ENCODE data around the gene UBE2G2. TPM values are rescaled to one million over a fixed set of nuclear protein-coding genes. Genes with fewer than 3 reads are reported as not detected.
A peak's percentile ranks its signal among the peaks of the same experiment; 100 is the strongest.

UBE2G2 gene
- total and polyA plus RNA-seq, 9 donors, result 45.9 to 106 (median 70.3) TPM

DNA sequence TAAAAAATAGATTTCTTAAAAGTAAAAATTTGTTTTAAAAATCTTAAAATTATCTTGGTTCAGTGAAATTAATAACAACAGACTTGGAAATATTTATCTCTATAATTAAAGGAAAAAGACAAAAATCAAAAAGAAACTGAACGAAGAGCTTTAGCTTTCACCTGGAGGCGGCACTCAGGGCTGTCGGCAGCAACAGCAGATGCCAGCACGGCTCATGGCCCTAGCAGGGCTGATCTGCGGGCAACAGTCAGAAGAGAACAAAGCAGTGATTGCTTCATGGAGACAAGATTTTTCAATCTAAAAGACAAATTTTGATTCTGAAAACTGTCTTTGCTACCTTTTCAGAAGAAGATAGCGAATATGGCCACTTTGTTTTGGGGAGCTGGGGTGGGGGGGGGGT, 22.6 kb downstream of the UBE2G2 start:
- no peaks in the 10 kb centered on the region for H3K27me3 ChIP-seq (ENCODE audit: control insufficient read depth, insufficient read depth, low read length)
- peaks cover 37% of the 10 kb centered on the region for H3K36me3 ChIP-seq (ENCODE audit: control insufficient read depth, insufficient read depth, low read length)
- no peak overlapping the region for H3K27ac ChIP-seq (ENCODE audit: low read length)
- H3K9me3 ChIP-seq (replicated peaks; ENCODE audit: control insufficient read depth, low read depth, low read length), result peaks cover 4% of the 10 kb centered on the region
- no peak overlapping the region for H3K4me3 ChIP-seq (ENCODE audit: low read length)
- DNase-seq, result no peak
- WGBS (ENCODE audit: insufficient coverage), result 90% methylated on average over 6 of the region's 6 CpGs
- no peaks in the 10 kb centered on the region for H3K4me1 ChIP-seq (ENCODE audit: control insufficient read depth, insufficient read depth, low read length)

DNA sequence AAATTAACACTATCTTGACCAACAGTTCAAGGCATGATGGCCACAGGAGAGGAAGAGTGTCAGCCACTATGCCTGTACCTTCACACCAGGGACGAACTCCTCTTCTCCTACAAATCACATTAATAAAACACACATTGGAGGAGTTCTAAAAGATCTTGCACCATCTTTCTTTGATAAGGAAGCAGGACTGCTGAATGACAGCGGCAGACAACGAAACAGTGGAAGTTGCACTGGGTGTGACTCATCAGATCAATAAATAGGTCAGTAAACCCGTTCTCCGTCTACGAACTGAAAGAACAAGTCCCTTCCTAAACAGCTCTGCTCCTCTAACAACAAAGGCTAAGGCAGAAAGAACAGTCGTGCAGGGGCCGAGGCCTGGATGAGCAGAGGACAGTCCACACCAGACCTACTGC, 23.1 kb downstream of the UBE2G2 start:
- Histone ChIP-seq H3K36me3 (ENCODE audit: control insufficient read depth, insufficient read depth, low read length) (peaks cover 36% of the 10 kb centered on the region), H3K4me1 (ENCODE audit: control insufficient read depth, insufficient read depth, low read length) (peaks cover 3% of the 10 kb centered on the region)
- WGBS (ENCODE audit: insufficient coverage), result 100% methylated on average over 1 of the region's 8 CpGs

DNA sequence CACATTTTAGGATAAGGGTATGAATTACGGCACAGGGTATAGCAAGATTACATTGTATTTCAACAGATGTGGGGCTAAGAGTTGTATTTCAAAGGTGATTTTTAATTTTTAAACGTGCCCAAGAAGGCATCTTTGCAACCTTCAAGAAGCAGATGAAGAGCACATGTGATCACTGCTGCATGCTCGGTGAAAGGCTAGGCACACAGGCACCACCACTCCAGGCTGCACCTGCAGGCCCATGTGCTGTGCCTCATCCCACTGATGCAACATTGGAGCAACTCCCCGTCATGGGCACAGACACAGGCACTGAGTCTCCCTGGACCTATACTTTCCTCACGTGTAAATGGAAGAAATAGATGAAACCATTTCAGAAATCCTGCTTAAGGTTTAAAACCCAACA, 23.5 kb downstream of the UBE2G2 start:
- Histone ChIP-seq H3K9me3 (replicated peaks; ENCODE audit: control insufficient read depth, low read depth, low read length) (no peaks in the 10 kb centered on the region), H3K27ac (ENCODE audit: low read length) (no peak overlapping the region), H3K36me3 (ENCODE audit: control insufficient read depth, insufficient read depth, low read length) (peaks cover 35% of the 10 kb centered on the region), H3K4me1 (ENCODE audit: control insufficient read depth, insufficient read depth, low read length) (peaks cover 5% of the 10 kb centered on the region), H3K27me3 (ENCODE audit: control insufficient read depth, insufficient read depth, low read length) (no peaks in the 10 kb centered on the region), H3K4me3 (ENCODE audit: low read length) (no peak overlapping the region)
- 100% methylated on average over 3 of the region's 5 CpGs for WGBS (ENCODE audit: insufficient coverage)
- DNase-seq, result no peak

More for the DNA sequence above, 23.1 kb downstream of the UBE2G2 start:
- Histone ChIP-seq H3K9me3 (replicated peaks; ENCODE audit: control insufficient read depth, low read depth, low read length) (peaks cover 3% of the 10 kb centered on the region), H3K27ac (ENCODE audit: low read length) (no peak overlapping the region), H3K27me3 (ENCODE audit: control insufficient read depth, insufficient read depth, low read length) (no peaks in the 10 kb centered on the region), H3K4me3 (ENCODE audit: low read length) (no peak overlapping the region)
- DNase-seq, result no peak

DNA sequence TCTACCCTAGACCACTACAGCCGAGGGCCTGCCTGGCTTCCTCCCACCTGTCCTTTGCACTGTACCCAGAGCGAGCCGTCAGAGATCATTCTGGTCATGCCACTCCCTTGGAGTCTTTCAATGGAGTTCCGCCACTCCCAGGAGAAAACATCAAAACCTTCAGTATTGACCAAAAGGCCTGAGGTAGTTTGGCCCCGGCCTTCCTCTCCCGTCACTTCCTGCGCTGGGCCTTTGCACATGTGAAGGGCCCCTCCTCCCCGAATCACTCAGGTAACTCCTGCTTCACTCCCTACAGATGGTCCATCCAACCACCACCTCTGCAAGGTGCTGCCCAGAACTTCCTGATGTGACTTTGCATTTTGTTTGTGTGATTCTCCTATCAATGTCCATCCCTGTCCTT, 26.6 kb downstream of the UBE2G2 start:
- WGBS (ENCODE audit: insufficient coverage), result 96% methylated on average over 8 of the region's 8 CpGs
- no peak overlapping the region for H3K4me3 ChIP-seq (ENCODE audit: low read length)
- no peak for DNase-seq
- peaks cover 8% of the 10 kb centered on the region for H3K4me1 ChIP-seq (ENCODE audit: control insufficient read depth, insufficient read depth, low read length)
- H3K9me3 ChIP-seq (replicated peaks; ENCODE audit: control insufficient read depth, low read depth, low read length), result no peaks in the 10 kb centered on the region
- peaks cover 41% of the 10 kb centered on the region for H3K36me3 ChIP-seq (ENCODE audit: control insufficient read depth, insufficient read depth, low read length)
- H3K27me3 ChIP-seq (ENCODE audit: control insufficient read depth, insufficient read depth, low read length), result no peaks in the 10 kb centered on the region
- H3K27ac ChIP-seq (ENCODE audit: low read length), result no peak overlapping the region

DNA sequence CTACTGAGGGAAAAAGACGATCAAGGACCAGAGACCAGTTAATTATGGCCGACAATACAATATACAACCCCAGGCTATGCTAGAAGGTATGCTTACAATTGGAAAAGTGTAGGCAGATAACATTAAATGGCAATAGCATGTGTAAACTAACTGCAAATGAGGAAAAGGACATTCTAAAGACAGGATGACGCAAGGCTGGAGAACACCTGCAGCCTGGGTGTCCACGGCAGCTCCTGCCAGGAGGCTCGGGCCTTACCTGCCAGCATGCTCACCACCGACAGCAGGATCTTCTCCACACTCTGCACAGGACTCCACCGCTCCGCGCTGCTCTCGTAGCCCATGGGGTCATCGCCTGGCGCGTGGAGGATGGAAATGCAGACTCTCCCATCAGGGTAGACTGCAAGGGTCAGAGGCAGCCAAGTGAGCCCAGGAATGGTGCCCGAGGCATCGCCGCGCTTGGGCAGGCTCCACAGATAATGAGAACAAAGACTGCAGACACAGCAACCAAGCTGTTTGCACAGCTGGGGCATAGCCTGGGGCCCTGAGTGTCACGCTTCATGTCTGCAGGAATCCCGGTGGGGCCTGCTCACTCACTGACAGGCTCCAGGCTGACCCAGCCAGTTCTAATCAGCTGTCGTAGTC, 28.2 kb downstream of the UBE2G2 start:
- Histone ChIP-seq H3K9me3 (replicated peaks; ENCODE audit: control insufficient read depth, low read depth, low read length) (no peaks in the 10 kb centered on the region), H3K4me3 (ENCODE audit: low read length) (no peak overlapping the region), H3K4me1 (ENCODE audit: control insufficient read depth, insufficient read depth, low read length) (peaks cover 8% of the 10 kb centered on the region), H3K27me3 (ENCODE audit: control insufficient read depth, insufficient read depth, low read length) (no peaks in the 10 kb centered on the region), H3K36me3 (ENCODE audit: control insufficient read depth, insufficient read depth, low read length) (peaks cover 51% of the 10 kb centered on the region), H3K27ac (ENCODE audit: low read length) (no peak overlapping the region)
- DNase-seq, result peak; percentile 29
- WGBS (ENCODE audit: insufficient coverage), result 90% methylated on average over 17 of the region's 20 CpGs

DNA sequence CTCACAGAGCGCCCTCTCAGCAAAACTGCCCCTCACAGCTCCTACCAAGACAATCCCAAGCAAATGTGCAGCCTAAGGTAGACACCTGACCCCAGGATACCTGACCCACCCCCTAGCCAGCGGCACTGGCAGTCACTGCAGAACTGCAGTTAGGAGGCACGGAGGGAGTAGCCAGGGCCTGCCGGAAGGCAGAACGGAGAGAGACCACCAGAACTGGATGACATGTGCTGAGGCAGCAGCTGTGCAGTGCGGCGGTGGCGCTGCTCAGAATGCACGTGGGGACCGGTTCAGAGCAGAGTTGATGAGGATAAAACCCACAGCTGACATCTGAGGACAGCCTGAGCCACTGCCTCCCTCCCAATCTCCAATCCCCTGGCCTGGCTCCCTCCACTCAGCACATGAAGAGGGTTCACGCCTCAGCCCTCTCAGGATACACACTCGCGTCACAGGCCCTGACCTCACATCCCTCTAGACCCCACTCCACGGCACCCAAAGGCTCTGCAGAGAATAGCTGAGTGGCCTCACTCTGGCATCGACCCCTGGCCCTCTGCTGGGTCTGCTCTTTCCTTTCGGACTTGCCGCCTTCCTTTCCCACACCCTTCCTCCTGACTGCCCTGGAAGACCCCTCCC, 29.6 kb downstream of the UBE2G2 start:
- 88% methylated on average over 17 of the region's 17 CpGs for WGBS (ENCODE audit: insufficient coverage)
- Histone ChIP-seq H3K9me3 (replicated peaks; ENCODE audit: control insufficient read depth, low read depth, low read length) (no peaks in the 10 kb centered on the region), H3K27me3 (ENCODE audit: control insufficient read depth, insufficient read depth, low read length) (no peaks in the 10 kb centered on the region), H3K4me3 (ENCODE audit: low read length) (no peak overlapping the region), H3K36me3 (ENCODE audit: control insufficient read depth, insufficient read depth, low read length) (peaks cover 56% of the 10 kb centered on the region), H3K4me1 (ENCODE audit: control insufficient read depth, insufficient read depth, low read length) (peaks cover 11% of the 10 kb centered on the region), H3K27ac (ENCODE audit: low read length) (no peak overlapping the region)
- DNase-seq, result no peak

DNA sequence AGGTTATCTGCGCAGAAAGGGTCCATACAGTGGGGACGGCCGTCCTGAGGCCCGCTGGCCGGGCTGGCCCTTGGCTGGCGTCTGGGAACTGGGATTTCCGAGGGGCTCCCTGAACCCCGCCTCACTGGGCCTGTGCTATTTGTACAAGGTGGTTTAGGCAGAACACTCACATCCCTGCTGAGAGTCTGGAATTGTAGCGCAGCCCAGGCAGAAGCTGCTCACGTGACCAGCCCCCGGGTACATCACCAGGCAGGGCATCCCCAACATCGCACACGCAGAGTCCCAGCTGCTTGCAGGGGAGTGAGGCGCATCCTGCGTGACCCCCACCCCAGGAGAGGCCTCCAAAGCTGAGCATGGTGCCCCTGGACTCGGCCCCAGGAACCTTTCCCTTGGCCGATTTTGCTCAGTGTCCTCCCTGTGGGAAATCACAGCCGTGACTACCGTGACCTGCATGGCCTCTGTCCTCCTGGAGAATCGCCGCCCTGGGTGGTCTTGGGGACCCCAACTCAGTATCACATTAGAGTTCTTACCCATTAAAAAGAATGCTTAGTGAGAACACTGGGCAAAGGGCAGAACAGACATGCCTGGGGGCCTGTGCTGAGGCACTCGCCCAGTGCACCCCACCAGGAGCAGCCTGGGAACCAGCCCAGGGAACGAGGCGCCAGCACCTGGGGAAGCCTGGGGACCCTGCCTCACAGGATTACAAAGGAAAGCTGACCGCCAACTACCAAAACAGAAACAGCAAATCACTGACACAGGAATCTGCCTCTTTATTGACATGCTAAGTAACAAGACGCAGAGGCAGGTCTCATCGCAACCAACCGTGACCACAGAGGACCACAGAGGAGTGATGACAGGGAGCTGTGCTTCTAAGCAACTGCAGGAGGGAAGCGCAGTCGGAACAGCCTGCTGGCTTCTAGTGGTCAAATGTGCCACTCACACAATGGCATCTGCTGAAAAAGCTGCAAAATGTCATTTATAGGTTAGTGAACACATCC, 33.5 kb downstream of the UBE2G2 start:
- DNase-seq, result no peak
- WGBS (ENCODE audit: insufficient coverage), result 77% methylated on average over 29 of the region's 30 CpGs
- no peak overlapping the region for H3K4me3 ChIP-seq (ENCODE audit: low read length)
- H3K27ac ChIP-seq (ENCODE audit: low read length), result no peak overlapping the region
- H3K36me3 ChIP-seq (ENCODE audit: control insufficient read depth, insufficient read depth, low read length), result peaks cover 35% of the 10 kb centered on the region
- H3K27me3 ChIP-seq (ENCODE audit: control insufficient read depth, insufficient read depth, low read length), result no peaks in the 10 kb centered on the region
- no peaks in the 10 kb centered on the region for H3K9me3 ChIP-seq (replicated peaks; ENCODE audit: control insufficient read depth, low read depth, low read length)
- H3K4me1 ChIP-seq (ENCODE audit: control insufficient read depth, insufficient read depth, low read length), result peaks cover 6% of the 10 kb centered on the region

DNA sequence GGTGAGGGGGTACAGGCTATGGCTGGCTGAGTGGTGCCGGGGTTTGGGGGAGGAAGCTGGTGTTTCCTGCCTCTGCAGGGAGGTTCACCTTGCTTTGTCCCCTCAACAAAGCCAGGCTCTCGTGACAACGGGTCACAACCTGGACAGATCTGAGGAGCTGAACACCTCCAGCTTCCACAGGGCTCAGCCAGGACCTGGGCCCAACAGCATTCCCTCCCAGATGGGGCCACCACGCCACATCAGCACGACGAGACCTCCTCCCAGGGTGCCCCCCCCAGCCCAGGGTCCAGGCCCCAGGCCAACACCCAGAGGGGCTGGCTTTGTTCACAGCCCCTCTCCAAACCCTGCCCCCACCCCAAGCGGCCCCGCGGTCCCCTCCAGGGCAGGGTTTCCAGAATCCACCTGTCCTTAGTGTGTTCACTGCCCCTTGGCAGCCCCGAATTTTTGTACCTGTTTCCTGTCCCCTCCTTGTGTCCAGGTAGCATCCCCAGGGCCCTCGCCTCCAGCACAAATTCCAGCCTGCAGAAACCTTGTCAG, 34.7 kb downstream of the UBE2G2 start:
- Histone ChIP-seq H3K27ac (ENCODE audit: low read length) (no peak overlapping the region), H3K27me3 (ENCODE audit: control insufficient read depth, insufficient read depth, low read length) (no peaks in the 10 kb centered on the region), H3K9me3 (replicated peaks; ENCODE audit: control insufficient read depth, low read depth, low read length) (no peaks in the 10 kb centered on the region), H3K4me3 (ENCODE audit: low read length) (no peak overlapping the region), H3K36me3 (ENCODE audit: control insufficient read depth, insufficient read depth, low read length) (peaks cover 27% of the 10 kb centered on the region), H3K4me1 (ENCODE audit: control insufficient read depth, insufficient read depth, low read length) (peaks cover 4% of the 10 kb centered on the region)
- no peak for DNase-seq
- 79% methylated on average over 10 of the region's 11 CpGs for WGBS (ENCODE audit: insufficient coverage)

DNA sequence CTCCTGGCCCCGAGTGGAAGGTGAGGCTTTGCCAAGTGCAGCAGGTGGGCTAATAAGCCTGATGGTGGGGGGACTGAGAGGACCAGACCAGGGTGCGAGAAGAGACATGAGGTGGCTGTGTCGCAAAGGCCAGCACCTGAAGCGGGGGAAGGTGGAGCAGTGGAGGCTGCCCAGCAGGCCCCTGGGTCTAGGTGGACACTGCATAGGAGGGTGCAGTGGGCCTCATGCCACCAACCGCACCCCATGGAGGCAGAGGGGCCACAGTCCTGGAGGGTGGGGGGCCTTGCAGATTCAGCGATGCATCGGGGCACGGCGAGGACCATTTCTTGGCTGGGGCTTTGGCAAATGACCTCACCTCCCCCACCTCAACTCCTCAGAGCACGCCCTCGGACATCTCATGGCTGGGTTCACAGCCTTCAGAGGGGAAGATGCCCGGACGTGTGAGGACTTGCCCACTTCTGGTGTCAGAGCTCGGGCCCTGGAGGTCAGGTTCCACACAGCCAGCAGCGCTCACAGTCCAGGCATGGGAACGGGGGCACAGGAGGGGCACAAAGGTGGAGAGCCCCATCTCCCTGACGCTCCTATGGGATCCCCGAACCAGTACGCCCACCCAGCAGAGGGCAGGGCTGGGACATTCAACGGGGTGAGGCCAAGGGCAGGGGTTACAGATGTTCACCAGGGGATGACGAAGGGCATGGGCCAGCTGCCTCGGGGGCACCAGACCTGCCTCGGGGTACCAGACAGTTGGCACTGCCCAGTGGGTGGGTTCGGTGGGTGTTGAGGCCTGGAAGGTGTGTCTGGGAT, 35.4 kb downstream of the UBE2G2 start:
- H3K4me1 ChIP-seq (ENCODE audit: control insufficient read depth, insufficient read depth, low read length), result peaks cover 4% of the 10 kb centered on the region
- H3K27me3 ChIP-seq (ENCODE audit: control insufficient read depth, insufficient read depth, low read length), result no peaks in the 10 kb centered on the region
- WGBS (ENCODE audit: insufficient coverage), result 76% methylated on average over 20 of the region's 24 CpGs
- no peak overlapping the region for H3K4me3 ChIP-seq (ENCODE audit: low read length)
- H3K36me3 ChIP-seq (ENCODE audit: control insufficient read depth, insufficient read depth, low read length), result peaks cover 21% of the 10 kb centered on the region
- DNase-seq, result no peak
- H3K9me3 ChIP-seq (replicated peaks; ENCODE audit: control insufficient read depth, low read depth, low read length), result no peaks in the 10 kb centered on the region
- H3K27ac ChIP-seq (ENCODE audit: low read length), result no peak overlapping the region
